Measurements from ENCODE around the gene ASB2. TPM values are rescaled to one million over a fixed set of nuclear protein-coding genes. Genes with fewer than 3 reads are reported as not detected.

ASB2 gene
- total RNA-seq, 1 experiment from 2014 or later = not detected

DNA sequence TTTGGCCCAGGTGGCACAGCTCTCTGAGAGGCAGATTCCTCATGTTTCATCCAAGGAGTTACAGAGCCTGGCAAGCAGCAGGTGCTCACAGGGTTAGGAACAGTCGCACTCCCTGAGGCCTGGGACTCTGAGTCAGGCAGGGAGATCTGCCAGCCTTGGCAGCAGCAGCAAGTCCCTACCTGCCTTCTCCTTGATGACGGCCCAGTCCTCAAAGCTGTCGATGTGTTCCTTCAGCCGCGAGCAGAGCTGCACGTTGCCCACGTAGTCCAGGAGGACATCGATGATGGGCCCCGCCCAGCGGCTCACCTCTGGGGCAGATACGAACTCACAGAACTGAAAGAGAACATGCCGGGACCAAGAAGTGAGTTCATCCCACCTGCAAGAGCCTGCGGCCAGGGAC is 38.9 kb downstream of the ASB2 start:
- intact Hi-C loops (cut with micrococcal nuclease) = no loop called here
- DNase-seq (ENCODE audit: low read depth, low spot score) (no peak), ATAC-seq (no peak)
- no peak overlapping the region for H3K27ac ChIP-seq (ENCODE audit: low read depth, low read length)
- no peaks in the 10 kb centered on the region for H3K9me2 ChIP-seq (ENCODE audit: insufficient read depth)
- TF ChIP-seq, protein P1, sequence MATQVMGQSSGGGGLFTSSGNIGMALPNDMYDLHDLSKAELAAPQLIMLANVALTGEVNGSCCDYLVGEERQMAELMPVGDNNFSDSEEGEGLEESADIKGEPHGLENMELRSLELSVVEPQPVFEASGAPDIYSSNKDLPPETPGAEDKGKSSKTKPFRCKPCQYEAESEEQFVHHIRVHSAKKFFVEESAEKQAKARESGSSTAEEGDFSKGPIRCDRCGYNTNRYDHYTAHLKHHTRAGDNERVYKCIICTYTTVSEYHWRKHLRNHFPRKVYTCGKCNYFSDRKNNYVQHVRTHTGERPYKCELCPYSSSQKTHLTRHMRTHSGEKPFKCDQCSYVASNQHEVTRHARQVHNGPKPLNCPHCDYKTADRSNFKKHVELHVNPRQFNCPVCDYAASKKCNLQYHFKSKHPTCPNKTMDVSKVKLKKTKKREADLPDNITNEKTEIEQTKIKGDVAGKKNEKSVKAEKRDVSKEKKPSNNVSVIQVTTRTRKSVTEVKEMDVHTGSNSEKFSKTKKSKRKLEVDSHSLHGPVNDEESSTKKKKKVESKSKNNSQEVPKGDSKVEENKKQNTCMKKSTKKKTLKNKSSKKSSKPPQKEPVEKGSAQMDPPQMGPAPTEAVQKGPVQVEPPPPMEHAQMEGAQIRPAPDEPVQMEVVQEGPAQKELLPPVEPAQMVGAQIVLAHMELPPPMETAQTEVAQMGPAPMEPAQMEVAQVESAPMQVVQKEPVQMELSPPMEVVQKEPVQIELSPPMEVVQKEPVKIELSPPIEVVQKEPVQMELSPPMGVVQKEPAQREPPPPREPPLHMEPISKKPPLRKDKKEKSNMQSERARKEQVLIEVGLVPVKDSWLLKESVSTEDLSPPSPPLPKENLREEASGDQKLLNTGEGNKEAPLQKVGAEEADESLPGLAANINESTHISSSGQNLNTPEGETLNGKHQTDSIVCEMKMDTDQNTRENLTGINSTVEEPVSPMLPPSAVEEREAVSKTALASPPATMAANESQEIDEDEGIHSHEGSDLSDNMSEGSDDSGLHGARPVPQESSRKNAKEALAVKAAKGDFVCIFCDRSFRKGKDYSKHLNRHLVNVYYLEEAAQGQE (IDR thresholded peaks at IDR 0.05; ENCODE audit: low read depth) = no peak
- TF ChIP-seq TCF7L2 (IDR thresholded peaks at IDR 0.05; ENCODE audit: borderline replicate concordance, extremely low read depth, insufficient read depth, insufficient read length) = no peak
- TF ChIP-seq, protein P2, sequence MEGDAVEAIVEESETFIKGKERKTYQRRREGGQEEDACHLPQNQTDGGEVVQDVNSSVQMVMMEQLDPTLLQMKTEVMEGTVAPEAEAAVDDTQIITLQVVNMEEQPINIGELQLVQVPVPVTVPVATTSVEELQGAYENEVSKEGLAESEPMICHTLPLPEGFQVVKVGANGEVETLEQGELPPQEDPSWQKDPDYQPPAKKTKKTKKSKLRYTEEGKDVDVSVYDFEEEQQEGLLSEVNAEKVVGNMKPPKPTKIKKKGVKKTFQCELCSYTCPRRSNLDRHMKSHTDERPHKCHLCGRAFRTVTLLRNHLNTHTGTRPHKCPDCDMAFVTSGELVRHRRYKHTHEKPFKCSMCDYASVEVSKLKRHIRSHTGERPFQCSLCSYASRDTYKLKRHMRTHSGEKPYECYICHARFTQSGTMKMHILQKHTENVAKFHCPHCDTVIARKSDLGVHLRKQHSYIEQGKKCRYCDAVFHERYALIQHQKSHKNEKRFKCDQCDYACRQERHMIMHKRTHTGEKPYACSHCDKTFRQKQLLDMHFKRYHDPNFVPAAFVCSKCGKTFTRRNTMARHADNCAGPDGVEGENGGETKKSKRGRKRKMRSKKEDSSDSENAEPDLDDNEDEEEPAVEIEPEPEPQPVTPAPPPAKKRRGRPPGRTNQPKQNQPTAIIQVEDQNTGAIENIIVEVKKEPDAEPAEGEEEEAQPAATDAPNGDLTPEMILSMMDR (IDR thresholded peaks at IDR 0.05 in 2 of 3, conservative IDR thresholded peaks at IDR 0.05 in 1 of 3; ENCODE audit: borderline replicate concordance in 1 of 3, insufficient read depth in 1 of 3, low read depth in 2 of 3, low read length in 2 of 3) = no peak
- TF ChIP-seq YY1 (IDR thresholded peaks at IDR 0.05; ENCODE audit: extremely low read depth, insufficient replicate concordance, low read depth, low read length) = no peak
- no peak for TF ChIP-seq EZH2phosphoT487 (IDR thresholded peaks at IDR 0.05; ENCODE audit: borderline replicate concordance)
- TF ChIP-seq ELF1 (IDR thresholded peaks at IDR 0.05; ENCODE audit: borderline replicate concordance, low read depth) = no peak
- TF ChIP-seq ZFX (IDR thresholded peaks at IDR 0.05) = no peak
- H3K4me2 ChIP-seq (ENCODE audit: low read length) = no peak overlapping the region
- no peak overlapping the region for H2AFZ ChIP-seq (ENCODE audit: low read depth, low read length, poor library complexity, severe bottlenecking)
- peaks cover 19 to 41% of the 10 kb centered on the region in 2 experiments for H3K4me1 ChIP-seq (ENCODE audit: control insufficient read depth in 1 of 2, insufficient read depth in 2 of 2, low read length in 2 of 2)
- no peaks in the 10 kb centered on the region for H3K36me3 ChIP-seq (ENCODE audit: control insufficient read depth in 1 of 2, insufficient read depth in 2 of 2, low read length in 2 of 2)
- H3K4me3 ChIP-seq (replicated peaks in 1 of 2; ENCODE audit: low read depth in 1 of 2, low read length in 2 of 2) = no peak overlapping the region
- H4K20me1 ChIP-seq (ENCODE audit: insufficient read depth) = no peaks in the 10 kb centered on the region
- no peak overlapping the region for H3K9ac ChIP-seq (ENCODE audit: low read length)
- no peaks in the 10 kb centered on the region for H3K27me3 ChIP-seq (ENCODE audit: insufficient read depth, low read length)
- ChIA-PET CTCF (interaction anchor here (0.7 to 9.4 kb wide), 5 partner anchors 32 to 242 kb away, joined by 3 to 120 read pairs (median 4); partner anchors contain the start of gene CCDC197), POLR2A (no interaction called here), RAD21 (ENCODE audit: low non-redundant PET in 1 of 2, low total read pairs in 2 of 2, uncharacterized antibody in 2 of 2, unreplicated experiment in 2 of 2) (no interaction called here)
- H3K79me2 ChIP-seq (ENCODE audit: insufficient read depth, low read length) = no peaks in the 10 kb centered on the region
- no TSS peak for BruUV-seq (replicated peaks)
- no peaks in the 10 kb centered on the region for H3K9me3 ChIP-seq (ENCODE audit: control insufficient read depth in 1 of 2, insufficient read depth in 1 of 2, low read depth in 1 of 2, low read length in 2 of 2)

All from HCT116 (cell line).